Measurements from ENCODE around the gene NCK1.
"Not testable (repeated sequence)": the region's sequence is repeated elsewhere in the genome, so short reads cannot be mapped to it uniquely, and the experiment has no call there.

- not testable (repeated sequence) for TF ChIP-seq EZH2 (IDR thresholded peaks at IDR 0.05; ENCODE audit: insufficient read depth, low read length); CTCF (IDR thresholded peaks at IDR 0.05; ENCODE audit: insufficient read depth, low read depth, low read length)
These were observed 40.5 kb downstream of the NCK1 start for GRCh38 chr3:136902530-136902929.
